Nephron (organoid): Measurements from ENCODE around the gene LIG4.
"Not testable (repeated sequence)": the region's sequence is repeated elsewhere in the genome, so short reads cannot be mapped to it uniquely, and the experiment has no call there.

ENCODE experiments used
- H3K27ac Mint-ChIP-seq, 3 experiments: 2 replicates each; pipeline ENCODE4 v1.8.0; 2020; ENCODE audit warnings: mixed read lengths in 3 of 3, mild to moderate bottlenecking in 2 of 3, moderate library complexity in 1 of 3
- H3K27me3 Mint-ChIP-seq: 2 replicates; pipeline ENCODE4 v1.8.0; 2021; ENCODE audit warnings: low read depth, mild to moderate bottlenecking, moderate library complexity, mixed read lengths
- H3K36me3 Mint-ChIP-seq: 2 replicates; pipeline ENCODE4 v1.8.0; 2020; ENCODE audit warnings: low read depth, mixed read lengths
- H3K4me1 Mint-ChIP-seq: 2 replicates; pipeline ENCODE4 v1.8.0; 2020; ENCODE audit warnings: mixed read lengths
- H3K4me3 Mint-ChIP-seq, 3 experiments: 2 replicates each; pipeline ENCODE4 v1.8.0; 2020; ENCODE audit warnings: mild to moderate bottlenecking in 3 of 3, mixed read lengths in 3 of 3, moderate library complexity in 2 of 3
- H3K9me3 Mint-ChIP-seq: 2 replicates; pipeline ENCODE4 v1.8.0; 2020; ENCODE audit warnings: mixed read lengths
- CTCF ChIP-seq, 3 experiments: fragments of 200-600 bp; sonication (generic); IDR thresholded peaks; one replicate each; pipeline ENCODE4 v1.5.0; 2021; ENCODE audit warnings: antibody characterized with exemption in 3 of 3; ENCODE audit not compliant: unreplicated experiment in 3 of 3

LIG4 gene

GRCh38 chr13:108218044-108218974, 3.0 kb upstream of the LIG4 start, which contains the start of gene ABHD13:
Gene ABHD13 (plus strand): TSS chr13:108218392. CDS start chr13:108229219, 10,827 bp downstream.
- no peaks in the 10 kb centered on the region for H3K36me3 Mint-ChIP-seq
- no peaks in the 10 kb centered on the region for H3K9me3 Mint-ChIP-seq
- H3K4me1 Mint-ChIP-seq = peaks cover 41% of the 10 kb centered on the region
- H3K27ac Mint-ChIP-seq = peak within 1 kb of the TSS; percentile 94 to 98 (median 97)
- no peaks in the 10 kb centered on the region for H3K27me3 Mint-ChIP-seq
- peak in 1 of 3 experiments; percentile 11 for TF ChIP-seq CTCF (IDR thresholded peaks at IDR 0.05; ENCODE audit: unreplicated experiment in 3 of 3)
- H3K4me3 Mint-ChIP-seq = peak within 1 kb of the TSS; percentile 97 to 98 (median 97)

DNA sequence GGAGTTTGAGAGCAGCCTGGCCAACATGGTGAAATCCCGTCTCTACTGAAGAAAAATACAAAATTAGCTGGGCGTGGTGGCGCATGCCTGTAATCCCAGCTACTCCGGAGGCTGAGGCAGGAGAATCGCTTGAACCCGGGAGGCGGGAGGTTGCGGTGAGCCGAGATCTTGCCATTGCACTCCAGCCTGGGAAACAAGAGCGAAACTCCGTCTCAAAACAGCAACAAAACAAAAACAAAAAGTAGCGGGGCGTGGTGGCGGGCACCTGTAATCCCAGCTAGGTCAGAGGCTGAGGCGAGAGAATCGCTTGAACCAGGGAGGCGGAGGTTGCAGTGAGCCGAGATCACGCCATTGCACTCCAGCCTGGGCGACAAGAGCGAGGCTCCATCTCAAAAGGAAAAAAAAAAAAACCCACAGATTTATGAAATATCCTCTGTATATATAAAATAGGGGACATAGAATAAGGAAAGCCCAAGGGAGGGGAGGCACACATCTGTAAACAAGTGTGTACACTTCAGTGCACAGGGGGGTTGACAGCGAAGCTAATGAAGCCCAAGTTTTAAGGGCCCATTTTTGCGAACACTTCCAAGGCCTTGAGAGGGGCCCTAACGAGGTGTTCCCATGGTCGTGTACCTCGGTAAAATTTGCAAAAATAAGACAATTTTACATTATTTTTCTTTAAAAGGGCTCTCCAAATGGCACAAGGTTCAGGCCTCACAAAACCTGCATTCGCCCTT, 2.1 kb upstream of the LIG4 start:
- Mint-ChIP-seq H3K4me3 (peak overlapping the region; percentile 97 to 98 (median 97)), H3K4me1 (peaks cover 41% of the 10 kb centered on the region), H3K27ac (peak overlapping the region; percentile 94 to 98 (median 97))
- H3K36me3 Mint-ChIP-seq, H3K27me3 Mint-ChIP-seq, H3K9me3 Mint-ChIP-seq: not testable (repeated sequence)

GRCh38 chr13:108214441-108215271, 680 bp downstream of the LIG4 start:
- peak overlapping the region; percentile 14 to 68 (median 49) for H3K27ac Mint-ChIP-seq

DNA sequence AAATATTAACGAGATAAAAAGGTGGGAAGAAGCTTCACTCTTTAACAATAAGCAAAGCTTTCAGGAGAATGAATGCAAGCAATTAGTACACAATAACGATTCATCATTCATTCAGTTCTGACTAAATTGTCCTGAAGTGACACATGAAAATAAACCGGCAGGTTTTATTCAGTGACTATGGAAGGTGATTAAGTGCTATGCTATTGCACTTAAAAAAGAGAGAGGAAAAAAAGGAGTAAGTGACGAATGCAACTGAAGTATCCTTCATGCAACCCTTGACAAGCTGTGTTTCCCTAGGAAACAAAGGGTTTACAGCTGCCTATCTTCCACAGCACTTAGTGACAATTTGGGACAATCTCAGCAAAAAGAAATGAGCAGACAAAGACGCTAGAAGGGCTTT, 1.4 kb downstream of the LIG4 start:
- H3K9me3 Mint-ChIP-seq = no peaks in the 10 kb centered on the region
- no peaks in the 10 kb centered on the region for H3K27me3 Mint-ChIP-seq
- H3K36me3 Mint-ChIP-seq = peaks cover 15% of the 10 kb centered on the region
- peaks cover 21% of the 10 kb centered on the region for H3K4me1 Mint-ChIP-seq
- H3K27ac Mint-ChIP-seq = peak overlapping the region in 2 of 3 experiments; percentile 14 to 68
- H3K4me3 Mint-ChIP-seq = peak overlapping the region; percentile 88 to 98 (median 97)
- no peak for TF ChIP-seq CTCF (IDR thresholded peaks at IDR 0.05; ENCODE audit: unreplicated experiment in 3 of 3)

More at GRCh38 chr13:108214441-108215271, 680 bp downstream of the LIG4 start:
- no peak for TF ChIP-seq CTCF (IDR thresholded peaks at IDR 0.05; ENCODE audit: unreplicated experiment in 3 of 3)
- H3K36me3 Mint-ChIP-seq = peaks cover 10% of the 10 kb centered on the region
- H3K27me3 Mint-ChIP-seq = no peaks in the 10 kb centered on the region
- H3K4me3 Mint-ChIP-seq = peak overlapping the region; percentile 97 to 98 (median 97)
- H3K4me1 Mint-ChIP-seq = peaks cover 28% of the 10 kb centered on the region
- H3K9me3 Mint-ChIP-seq = no peaks in the 10 kb centered on the region

- no peaks in the 10 kb centered on the region for H3K27me3 Mint-ChIP-seq
- H3K9me3 Mint-ChIP-seq = no peaks in the 10 kb centered on the region
- H3K4me3 Mint-ChIP-seq = no peak overlapping the region
- H3K27ac Mint-ChIP-seq = no peak overlapping the region
- TF ChIP-seq CTCF (IDR thresholded peaks at IDR 0.05; ENCODE audit: unreplicated experiment in 3 of 3) = no peak
- H3K36me3 Mint-ChIP-seq = peaks cover 18% of the 10 kb centered on the region
- peaks cover 19% of the 10 kb centered on the region for H3K4me1 Mint-ChIP-seq
Observed at GRCh38 chr13:108212886-108213285, 2.5 kb downstream of the LIG4 start.
